Neural cell (in vitro differentiated cells): ENCODE results near the gene WFS1. TPM values are rescaled to one million over a fixed set of nuclear protein-coding genes. Genes with fewer than 3 reads are reported as not detected.

ENCODE experiments used
- H2AFZ ChIP-seq: fragments of 200-600, 300-800 bp; sonication (generic), shearing (Covaris generic); 2 replicates; pipeline ENCODE4 v1.6.0; 2014; ENCODE audit warnings: low read depth, mild to moderate bottlenecking, antibody characterized with exemption, low read length, moderate library complexity
- H3F3A ChIP-seq: fragments of 200-600 bp; shearing (Covaris generic); 2 replicates; pipeline ENCODE4 v1.6.1; 2016; ENCODE audit warnings: mild to moderate bottlenecking, moderate library complexity, mixed read lengths, antibody characterized with exemption, low read length; ENCODE audit not compliant: insufficient read depth, poor library complexity, severe bottlenecking
- H3K27ac ChIP-seq: fragments of 200-600, 300-800 bp; sonication (generic), shearing (Covaris generic); 2 replicates; pipeline ENCODE4 v1.5.1; 2014; ENCODE audit warnings: mild to moderate bottlenecking, low read length, moderate library complexity
- H3K27me3 ChIP-seq: fragments of 300-800, 200-600 bp; sonication (generic), shearing (Covaris generic); 2 replicates; pipeline ENCODE4 v1.6.0; 2014; ENCODE audit warnings: mild to moderate bottlenecking, low read depth, low read length, moderate library complexity; ENCODE audit not compliant: insufficient read depth
- H3K36me3 ChIP-seq: fragments of 300-800, 200-600 bp; sonication (generic), shearing (Covaris generic); 2 replicates; pipeline ENCODE4 v1.5.1; 2014; ENCODE audit warnings: mild to moderate bottlenecking, antibody characterized with exemption, low read length, moderate library complexity; ENCODE audit not compliant: insufficient read depth
- H3K4me2 ChIP-seq: fragments of 300-800, 200-600 bp; sonication (generic), shearing (Covaris generic); 2 replicates; pipeline ENCODE4 v1.6.0; 2014; ENCODE audit warnings: mild to moderate bottlenecking, low read length
- H3K4me3 ChIP-seq: fragments of 300-800, 200-600 bp; sonication (generic), shearing (Covaris generic); 2 replicates; pipeline ENCODE4 v1.5.1; 2014; ENCODE audit warnings: mild to moderate bottlenecking, low read length, moderate library complexity
- H3K79me2 ChIP-seq: fragments of 200-600 bp; shearing (Covaris generic); replicated peaks from 2 replicates; pipeline ENCODE4 v1.6.0; 2014; ENCODE audit warnings: mild to moderate bottlenecking, low read length, moderate library complexity; ENCODE audit not compliant: insufficient read depth
- H3K9ac ChIP-seq: fragments of 300-800, 200-600 bp; sonication (generic), shearing (Covaris generic); 2 replicates; pipeline ENCODE4 v1.6.1; 2016; ENCODE audit warnings: mild to moderate bottlenecking, low read length, mixed read lengths
- H3K9me2 ChIP-seq: fragments of 200-600 bp; shearing (Covaris generic); 2 replicates; pipeline ENCODE4 v1.6.1; 2016; ENCODE audit warnings: mild to moderate bottlenecking, low read length, mixed read lengths; ENCODE audit not compliant: insufficient read depth
- H3K9me3 ChIP-seq: fragments of 200-600, 300-800 bp; sonication (generic), shearing (Covaris generic); 2 replicates; pipeline ENCODE4 v1.6.1; 2016; ENCODE audit warnings: mild to moderate bottlenecking, mixed run types, low read length, moderate library complexity, mixed read lengths
- H4K20me1 ChIP-seq: fragments of 200-600 bp; shearing (Covaris generic); 2 replicates; pipeline ENCODE4 v1.6.1; 2016; ENCODE audit warnings: mild to moderate bottlenecking, mixed run types; ENCODE audit not compliant: insufficient read depth
- CTCF ChIP-seq: fragments of 450-650 bp; IDR thresholded peaks from 2 replicates; pipeline ENCODE4 v1.5.1; 2014; ENCODE audit warnings: antibody characterized with exemption, mild to moderate bottlenecking, moderate library complexity; ENCODE audit not compliant: poor library complexity, severe bottlenecking
- EP300 ChIP-seq: fragments of 450-650 bp; conservative IDR thresholded peaks from 2 replicates; pipeline ENCODE4 v1.6.1; 2014; ENCODE audit warnings: antibody characterized with exemption, mild to moderate bottlenecking, moderate library complexity; ENCODE audit not compliant: poor library complexity, severe bottlenecking
- EZH2 ChIP-seq: fragments of 200-600, 300-800 bp; shearing (Covaris generic), sonication (generic); IDR thresholded peaks from 2 replicates; pipeline ENCODE4 v1.6.1; 2014; ENCODE audit warnings: antibody characterized with exemption, low read length, borderline replicate concordance, mild to moderate bottlenecking; ENCODE audit not compliant: insufficient read depth, poor library complexity, severe bottlenecking
- MXI1 ChIP-seq: fragments of 450-650 bp; conservative IDR thresholded peaks from 2 replicates; pipeline ENCODE4 v1.6.1; 2014; ENCODE audit warnings: antibody characterized with exemption, mild to moderate bottlenecking; ENCODE audit not compliant: poor library complexity, severe bottlenecking
- POLR2AphosphoS5 ChIP-seq: IDR thresholded peaks from 2 replicates; pipeline ENCODE4 v1.6.1; 2012
- RAD21 ChIP-seq: fragments of 450-650 bp; conservative IDR thresholded peaks from 2 replicates; pipeline ENCODE4 v1.6.1; 2014; ENCODE audit warnings: antibody characterized with exemption, mild to moderate bottlenecking, moderate library complexity
- REST ChIP-seq: IDR thresholded peaks from 2 replicates; pipeline ENCODE4 v1.6.1; 2012; ENCODE audit warnings: borderline replicate concordance
- SMC3 ChIP-seq: fragments of 450-650 bp; conservative IDR thresholded peaks from 2 replicates; pipeline ENCODE4 v1.6.1; 2014; ENCODE audit warnings: antibody characterized with exemption, mild to moderate bottlenecking, moderate library complexity; ENCODE audit not compliant: poor library complexity
- TAF1 ChIP-seq: IDR thresholded peaks from 2 replicates; pipeline ENCODE4 v1.6.1; 2012; ENCODE audit warnings: low read depth
- polyA plus RNA-seq: library from polyadenylated mRNA; depleted of rRNA; stranded (reverse); fragments of >200 nt; gene quantifications from 2 replicates; pipeline ENCODE4 v1.2.3, GENCODE V29; 2014

The WFS1 gene
- polyA plus RNA-seq, 1 donor from 2014 or later: 4.5 TPM

- Histone ChIP-seq H2AFZ (no peak overlapping the region), H3K9me3 (peaks cover 11% of the 10 kb centered on the region), H3K27me3 (no peaks in the 10 kb centered on the region), H3K9ac (no peak overlapping the region), H4K20me1 (no peaks in the 10 kb centered on the region), H3F3A (peaks cover 4% of the 10 kb centered on the region), H3K79me2 (no peaks in the 10 kb centered on the region), H3K27ac (no peak overlapping the region), H3K4me3 (no peak overlapping the region), H3K36me3 (no peaks in the 10 kb centered on the region), H3K9me2 (no peaks in the 10 kb centered on the region), H3K4me2 (no peak overlapping the region)
- TF ChIP-seq POLR2AphosphoS5 (no peak), EZH2 (no peak), CTCF (no peak), MXI1 (no peak), REST (no peak), SMC3 (no peak), EP300 (no peak), TAF1 (no peak), RAD21 (no peak)
Observed at GRCh38 chr4:6345866-6346265, 76.2 kb downstream of the WFS1 start.

- no peak overlapping the region for H3K27ac ChIP-seq
- no peak for TF ChIP-seq POLR2AphosphoS5
- no peak for TF ChIP-seq REST
- TF ChIP-seq EZH2: no peak
- TF ChIP-seq SMC3: no peak
- no peak for TF ChIP-seq TAF1
- no peak for TF ChIP-seq RAD21
- no peak for TF ChIP-seq EP300
- no peak for TF ChIP-seq CTCF
- no peak for TF ChIP-seq MXI1
- H3K4me3 ChIP-seq: no peak overlapping the region
- H3K79me2 ChIP-seq: no peaks in the 10 kb centered on the region
- peaks cover 11% of the 10 kb centered on the region for H3K9me3 ChIP-seq
- no peak overlapping the region for H3K9ac ChIP-seq
- H3K9me2 ChIP-seq: no peaks in the 10 kb centered on the region
- no peak overlapping the region for H3K4me2 ChIP-seq
- H4K20me1 ChIP-seq: no peaks in the 10 kb centered on the region
- no peaks in the 10 kb centered on the region for H3K27me3 ChIP-seq
- no peaks in the 10 kb centered on the region for H3K36me3 ChIP-seq
- peaks cover 4% of the 10 kb centered on the region for H3F3A ChIP-seq
- no peak overlapping the region for H2AFZ ChIP-seq
Observed at GRCh38 chr4:6346373-6347110, 76.9 kb downstream of the WFS1 start.
